Measurements from ENCODE around the gene EIF5. TPM values are rescaled to one million over a fixed set of nuclear protein-coding genes. Genes with fewer than 3 reads are reported as not detected.
"Not testable (repeated sequence)": the region's sequence is repeated elsewhere in the genome, so short reads cannot be mapped to it uniquely, and the experiment has no call there.

The EIF5 gene
- total RNA-seq, 1 experiment from 2014 or later = 327 TPM

DNA sequence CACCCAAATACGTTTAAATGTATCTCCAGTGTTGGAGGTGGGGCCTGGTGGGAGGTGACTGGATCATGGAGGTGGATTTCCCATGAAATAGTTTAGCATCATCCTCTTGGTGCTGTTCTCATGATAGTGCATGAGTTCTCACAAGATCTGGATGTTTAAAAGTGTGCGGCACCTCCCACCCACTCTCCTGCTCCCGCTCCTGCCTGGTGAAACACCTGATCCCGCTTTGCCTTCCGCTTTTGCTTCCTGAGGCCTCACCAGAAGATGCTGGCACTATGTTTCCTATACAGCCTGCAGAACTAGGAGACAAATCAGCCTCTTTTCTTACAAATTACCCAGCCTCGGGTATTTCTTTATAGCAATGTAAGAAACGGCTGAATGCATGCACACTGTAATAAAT lies 20.1 kb downstream of the EIF5 start:
- intact Hi-C loops (cut with micrococcal nuclease) = no loop called here

DNA sequence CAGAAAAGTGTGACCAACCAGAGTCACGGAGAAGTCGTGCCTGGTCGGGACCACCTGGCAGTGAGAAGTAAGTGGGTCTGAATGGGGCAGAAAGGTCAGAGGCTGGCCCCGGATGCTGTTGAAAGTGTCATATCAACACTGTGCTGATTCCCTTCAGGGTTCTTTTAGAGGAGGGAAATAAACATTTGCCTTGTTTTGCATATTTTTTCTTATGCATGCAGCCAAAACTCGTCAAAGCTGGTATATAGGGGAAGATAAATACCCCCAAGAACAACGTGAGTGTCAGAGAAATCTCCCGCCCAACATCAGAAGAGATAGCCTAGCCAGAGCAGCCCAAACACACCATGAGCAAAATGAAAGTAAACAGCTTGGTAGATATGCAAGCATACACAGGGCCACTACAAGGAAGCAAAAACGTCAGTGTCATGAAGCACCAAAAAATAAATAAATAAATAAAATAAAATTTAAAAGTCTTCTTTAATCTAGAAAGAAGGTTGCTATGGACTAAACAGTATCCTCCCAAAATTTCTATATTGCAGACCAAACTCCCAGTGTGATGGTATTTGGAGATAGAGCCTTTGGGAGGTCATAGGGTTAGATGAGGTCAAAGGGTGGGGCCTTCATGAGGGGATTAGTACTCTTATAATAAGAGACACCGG lies 22.1 kb downstream of the EIF5 start:
- DNase-seq (ENCODE audit: unreplicated experiment) = no peak
- Mint-ChIP-seq H3K4me3 (ENCODE audit: unreplicated experiment) (no peak overlapping the region), H3K36me3 (ENCODE audit: insufficient read depth, unreplicated experiment) (no peaks in the 10 kb centered on the region), H3K9me3 (ENCODE audit: unreplicated experiment) (peaks cover 7% of the 10 kb centered on the region), H3K4me1 (ENCODE audit: insufficient read depth, unreplicated experiment) (peaks cover 6% of the 10 kb centered on the region), H3K27ac (ENCODE audit: low read depth, unreplicated experiment) (no peak overlapping the region), H3K27me3 (ENCODE audit: insufficient read depth, unreplicated experiment) (no peaks in the 10 kb centered on the region)
- CTCF ChIA-PET = interaction anchor here (0.5 to 1.8 kb wide), 8 partner anchors 11 to 330 kb away, joined by 3 to 8 read pairs (median 5); no protein-coding TSS in a partner anchor
- TF ChIP-seq, protein P1, sequence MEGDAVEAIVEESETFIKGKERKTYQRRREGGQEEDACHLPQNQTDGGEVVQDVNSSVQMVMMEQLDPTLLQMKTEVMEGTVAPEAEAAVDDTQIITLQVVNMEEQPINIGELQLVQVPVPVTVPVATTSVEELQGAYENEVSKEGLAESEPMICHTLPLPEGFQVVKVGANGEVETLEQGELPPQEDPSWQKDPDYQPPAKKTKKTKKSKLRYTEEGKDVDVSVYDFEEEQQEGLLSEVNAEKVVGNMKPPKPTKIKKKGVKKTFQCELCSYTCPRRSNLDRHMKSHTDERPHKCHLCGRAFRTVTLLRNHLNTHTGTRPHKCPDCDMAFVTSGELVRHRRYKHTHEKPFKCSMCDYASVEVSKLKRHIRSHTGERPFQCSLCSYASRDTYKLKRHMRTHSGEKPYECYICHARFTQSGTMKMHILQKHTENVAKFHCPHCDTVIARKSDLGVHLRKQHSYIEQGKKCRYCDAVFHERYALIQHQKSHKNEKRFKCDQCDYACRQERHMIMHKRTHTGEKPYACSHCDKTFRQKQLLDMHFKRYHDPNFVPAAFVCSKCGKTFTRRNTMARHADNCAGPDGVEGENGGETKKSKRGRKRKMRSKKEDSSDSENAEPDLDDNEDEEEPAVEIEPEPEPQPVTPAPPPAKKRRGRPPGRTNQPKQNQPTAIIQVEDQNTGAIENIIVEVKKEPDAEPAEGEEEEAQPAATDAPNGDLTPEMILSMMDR (IDR thresholded peaks at IDR 0.05; ENCODE audit: unreplicated experiment) = no peak
- POLR2A ChIA-PET = interaction anchor here (0.9 kb wide), 1 partner anchor 9 kb away, joined by 4 read pairs; no protein-coding TSS in a partner anchor
- no TSS peak for BruUV-seq (replicated peaks)
- intact Hi-C loops (cut with micrococcal nuclease) = no loop called here

More for the DNA sequence above, 20.1 kb downstream of the EIF5 start:
- CTCF ChIA-PET = interaction anchor here (0.6 to 1.8 kb wide), 6 partner anchors 9 to 83 kb away, joined by 3 to 7 read pairs (median 4); no protein-coding TSS in a partner anchor
- Mint-ChIP-seq H3K36me3 (ENCODE audit: insufficient read depth, unreplicated experiment) (no peaks in the 10 kb centered on the region), H3K27ac (ENCODE audit: low read depth, unreplicated experiment) (no peak overlapping the region), H3K9me3 (ENCODE audit: unreplicated experiment) (peaks cover 7% of the 10 kb centered on the region), H3K4me1 (ENCODE audit: insufficient read depth, unreplicated experiment) (peaks cover 6% of the 10 kb centered on the region), H3K27me3 (ENCODE audit: insufficient read depth, unreplicated experiment) (no peaks in the 10 kb centered on the region), H3K4me3 (ENCODE audit: unreplicated experiment) (no peak overlapping the region)
- DNase-seq (ENCODE audit: unreplicated experiment) = no peak
- TF ChIP-seq, protein P1 (IDR thresholded peaks at IDR 0.05; ENCODE audit: unreplicated experiment) = no peak
- BruUV-seq (replicated peaks) = no TSS peak
- POLR2A ChIA-PET = interaction anchor here (0.6 to 1.8 kb wide), 8 partner anchors 9 to 33 kb away, joined by 3 to 13 read pairs (median 5); partner anchors contain the start of genes EIF5 and MARK3

DNA sequence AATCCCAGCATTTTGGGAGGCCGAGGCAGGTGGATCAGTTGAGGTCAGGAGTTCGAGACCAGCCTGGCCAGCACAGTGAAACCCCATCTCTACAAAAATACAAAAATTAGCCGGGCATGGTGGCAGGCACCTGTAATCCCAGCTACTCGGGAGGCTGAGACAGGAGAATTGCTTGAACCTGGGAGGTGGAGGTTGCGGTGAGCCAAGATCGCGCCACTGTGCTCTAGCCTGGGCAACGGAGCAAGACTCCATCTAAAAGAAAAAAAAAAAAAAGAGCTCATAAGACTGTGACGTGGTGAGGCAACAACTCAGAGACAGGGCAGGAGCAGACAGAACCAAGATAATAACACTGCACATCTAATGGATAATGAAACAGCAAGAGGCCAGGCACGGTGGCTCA lies 23.5 kb downstream of the EIF5 start:
- POLR2A ChIA-PET = interaction anchor here (1.0 to 2.4 kb wide), 7 partner anchors 10 to 33 kb away, joined by 3 to 11 read pairs (median 5); partner anchors contain the start of gene EIF5
- CTCF ChIA-PET = interaction anchor here (0.6 to 1.8 kb wide), 4 partner anchors 10 to 252 kb away, joined by 3 to 8 read pairs (median 4); no protein-coding TSS in a partner anchor
- H3K27me3 Mint-ChIP-seq (ENCODE audit: insufficient read depth, unreplicated experiment); DNase-seq (ENCODE audit: unreplicated experiment); H3K9me3 Mint-ChIP-seq (ENCODE audit: unreplicated experiment); H3K27ac Mint-ChIP-seq (ENCODE audit: low read depth, unreplicated experiment); BruUV-seq (replicated peaks); intact Hi-C loops (cut with micrococcal nuclease); H3K4me3 Mint-ChIP-seq (ENCODE audit: unreplicated experiment); H3K36me3 Mint-ChIP-seq (ENCODE audit: insufficient read depth, unreplicated experiment): not testable (repeated sequence)
- peaks cover 12% of the 10 kb centered on the region for H3K4me1 Mint-ChIP-seq (ENCODE audit: insufficient read depth, unreplicated experiment)

DNA sequence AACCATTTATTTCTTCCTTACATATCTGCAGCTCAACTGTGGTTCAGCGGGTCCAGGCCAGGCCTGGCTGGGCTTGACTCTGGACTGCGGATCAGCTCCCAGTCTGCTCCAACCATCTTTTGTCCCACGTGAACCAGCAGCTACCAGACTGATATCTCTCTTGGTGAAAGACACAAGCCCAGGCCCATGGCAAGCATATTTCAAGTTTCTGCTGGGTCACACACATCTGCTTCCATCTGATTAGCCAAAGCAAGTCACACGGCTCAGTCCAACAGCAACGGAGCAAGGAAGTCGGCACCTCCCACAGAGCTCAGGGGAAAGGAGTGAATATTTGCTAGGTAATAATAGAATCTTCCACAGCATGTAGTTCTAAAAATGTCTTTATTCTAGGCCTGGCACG lies 26.5 kb downstream of the EIF5 start:
- TF ChIP-seq, protein P1 (IDR thresholded peaks at IDR 0.05; ENCODE audit: unreplicated experiment) = no peak
- H3K4me1 Mint-ChIP-seq (ENCODE audit: insufficient read depth, unreplicated experiment) = peaks cover 12% of the 10 kb centered on the region
- DNase-seq (ENCODE audit: unreplicated experiment) = no peak
- no TSS peak for BruUV-seq (replicated peaks)
- no peak overlapping the region for H3K27ac Mint-ChIP-seq (ENCODE audit: low read depth, unreplicated experiment)
- H3K27me3 Mint-ChIP-seq (ENCODE audit: insufficient read depth, unreplicated experiment) = no peaks in the 10 kb centered on the region
- no peaks in the 10 kb centered on the region for H3K36me3 Mint-ChIP-seq (ENCODE audit: insufficient read depth, unreplicated experiment)
- POLR2A ChIA-PET = interaction anchor here (0.8 to 3.2 kb wide), 7 partner anchors 11 to 44 kb away, joined by 3 to 35 read pairs (median 16); partner anchors contain the start of genes EIF5 and MARK3
- intact Hi-C loops (cut with micrococcal nuclease) = no loop called here
- peaks cover 18% of the 10 kb centered on the region for H3K9me3 Mint-ChIP-seq (ENCODE audit: unreplicated experiment)
- no peak overlapping the region for H3K4me3 Mint-ChIP-seq (ENCODE audit: unreplicated experiment)
- CTCF ChIA-PET = interaction anchor here (0.6 to 3.0 kb wide), 4 partner anchors 27 to 1387 kb away, joined by 3 to 9 read pairs (median 4); no protein-coding TSS in a partner anchor

Measured in MCF 10A (cell line).